ENCODE measurements around the gene DNAJC25.

Gene DNAJC25

DNA sequence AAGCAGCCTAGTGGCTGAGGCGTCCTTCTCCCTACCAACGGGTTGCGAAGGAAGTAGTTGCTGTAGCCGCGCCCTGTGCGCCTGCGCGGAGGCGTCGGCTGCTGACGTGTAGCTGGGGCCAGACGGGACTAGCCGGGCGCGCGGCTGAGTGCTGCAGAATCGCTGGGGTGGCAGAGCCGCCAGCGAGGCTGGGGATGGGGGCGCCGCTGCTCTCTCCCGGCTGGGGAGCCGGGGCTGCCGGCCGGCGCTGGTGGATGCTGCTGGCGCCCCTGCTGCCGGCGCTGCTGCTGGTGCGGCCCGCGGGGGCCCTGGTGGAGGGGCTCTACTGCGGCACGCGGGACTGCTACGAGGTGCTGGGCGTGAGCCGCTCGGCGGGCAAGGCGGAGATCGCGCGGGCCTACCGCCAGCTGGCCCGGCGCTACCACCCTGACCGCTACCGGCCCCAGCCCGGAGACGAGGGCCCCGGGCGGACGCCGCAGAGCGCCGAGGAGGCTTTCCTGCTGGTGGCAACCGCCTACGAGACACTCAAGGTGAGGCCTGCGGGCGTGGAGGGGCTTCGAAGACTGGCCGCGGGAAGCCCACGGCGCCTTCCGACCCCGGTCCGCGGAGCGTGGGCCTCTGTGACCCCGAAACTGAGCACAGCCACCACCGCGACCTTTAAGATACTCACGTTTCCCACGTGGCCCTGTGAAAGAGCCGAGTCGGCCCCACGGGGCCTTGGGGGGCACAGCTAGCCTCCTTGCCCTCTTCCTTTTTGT is at the start of gene DNAJC25:
Gene DNAJC25, plus strand, starts transcription at position 121 of the 758 bp plus-strand sequence. Its CDS starts 74 bp downstream, at position 195.
- peaks cover 11% of the 10 kb centered on the region for H3K4me1 ChIP-seq (ENCODE audit: low read length)
- H4K20me1 ChIP-seq (ENCODE audit: insufficient read depth, low read length), result peaks cover 37% of the 10 kb centered on the region
- H3K36me3 ChIP-seq (replicated peaks; ENCODE audit: low read depth, low read length), result peaks cover 6% of the 10 kb centered on the region
- H3K27me3 ChIP-seq (ENCODE audit: low read depth, low read length), result no peaks in the 10 kb centered on the region
- H3K4me3 ChIP-seq (ENCODE audit: low read length), result peak within 1 kb of the TSS; percentile 94
- peak within 1 kb of the TSS; percentile 85 for H2AFZ ChIP-seq (ENCODE audit: low read depth, low read length)
- peak within 1 kb of the TSS; percentile 87 for H3K4me2 ChIP-seq (ENCODE audit: low read length)
- H3K27ac ChIP-seq (ENCODE audit: low read length), result peak within 1 kb of the TSS; percentile 33
- H3K79me2 ChIP-seq (ENCODE audit: low read length), result peaks cover 52% of the 10 kb centered on the region
- no peaks in the 10 kb centered on the region for H3K9me3 ChIP-seq (ENCODE audit: insufficient read depth, low read length)
- TF ChIP-seq EZH2phosphoT487 (IDR thresholded peaks at IDR 0.05; ENCODE audit: low read depth), result no peak
- TF ChIP-seq, protein P1, sequence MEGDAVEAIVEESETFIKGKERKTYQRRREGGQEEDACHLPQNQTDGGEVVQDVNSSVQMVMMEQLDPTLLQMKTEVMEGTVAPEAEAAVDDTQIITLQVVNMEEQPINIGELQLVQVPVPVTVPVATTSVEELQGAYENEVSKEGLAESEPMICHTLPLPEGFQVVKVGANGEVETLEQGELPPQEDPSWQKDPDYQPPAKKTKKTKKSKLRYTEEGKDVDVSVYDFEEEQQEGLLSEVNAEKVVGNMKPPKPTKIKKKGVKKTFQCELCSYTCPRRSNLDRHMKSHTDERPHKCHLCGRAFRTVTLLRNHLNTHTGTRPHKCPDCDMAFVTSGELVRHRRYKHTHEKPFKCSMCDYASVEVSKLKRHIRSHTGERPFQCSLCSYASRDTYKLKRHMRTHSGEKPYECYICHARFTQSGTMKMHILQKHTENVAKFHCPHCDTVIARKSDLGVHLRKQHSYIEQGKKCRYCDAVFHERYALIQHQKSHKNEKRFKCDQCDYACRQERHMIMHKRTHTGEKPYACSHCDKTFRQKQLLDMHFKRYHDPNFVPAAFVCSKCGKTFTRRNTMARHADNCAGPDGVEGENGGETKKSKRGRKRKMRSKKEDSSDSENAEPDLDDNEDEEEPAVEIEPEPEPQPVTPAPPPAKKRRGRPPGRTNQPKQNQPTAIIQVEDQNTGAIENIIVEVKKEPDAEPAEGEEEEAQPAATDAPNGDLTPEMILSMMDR (IDR thresholded peaks at IDR 0.05; ENCODE audit: low read depth, low read length), result no peak
- peak within 1 kb of the TSS; percentile 79 for H3K9ac ChIP-seq (ENCODE audit: low read length)

DNA sequence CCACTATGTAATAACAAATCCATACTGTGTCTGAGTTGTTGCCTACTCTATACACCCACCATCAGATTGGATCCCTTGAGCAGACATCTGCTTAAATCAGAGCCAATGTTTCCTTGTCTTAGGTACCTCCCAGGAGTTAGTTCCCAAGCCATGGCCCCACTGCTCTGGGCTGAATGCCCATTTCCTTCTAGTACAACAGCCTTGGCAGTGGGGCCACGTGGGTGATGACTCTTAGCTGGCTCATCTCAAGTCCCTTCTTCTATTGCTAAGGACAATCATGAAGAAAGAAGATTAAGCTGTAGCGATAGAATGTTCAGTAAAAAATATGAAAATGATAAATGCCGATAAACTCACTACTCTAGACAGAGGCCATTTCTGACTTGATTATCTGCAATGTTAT is 48.2 kb upstream of the DNAJC25 start:
- H3K4me1 ChIP-seq (ENCODE audit: low read length), result no peaks in the 10 kb centered on the region
- no peaks in the 10 kb centered on the region for H3K36me3 ChIP-seq (replicated peaks; ENCODE audit: low read depth, low read length)

DNA sequence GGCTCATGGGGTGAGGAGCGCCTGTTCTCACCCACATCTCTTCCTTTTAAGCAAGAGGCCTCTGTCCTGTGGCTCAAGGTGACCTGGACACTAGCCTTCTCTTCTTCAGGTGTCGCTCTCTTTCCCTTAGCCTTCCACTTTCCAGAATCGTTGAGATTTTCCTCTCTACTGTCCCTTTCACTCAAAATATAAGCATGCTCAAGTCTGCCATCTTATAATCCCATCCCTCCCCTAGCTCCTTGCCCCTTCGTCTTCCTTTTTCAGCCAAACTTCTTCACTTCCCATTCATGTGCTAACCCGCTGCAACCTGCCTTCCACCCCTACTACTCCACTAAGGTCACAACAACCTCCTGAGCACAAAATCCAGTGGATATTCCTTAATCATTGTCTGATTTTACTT is 44.8 kb upstream of the DNAJC25 start:
- Histone ChIP-seq H3K36me3 (replicated peaks; ENCODE audit: low read depth, low read length) (no peaks in the 10 kb centered on the region), H3K27me3 (ENCODE audit: low read depth, low read length) (no peaks in the 10 kb centered on the region), H3K4me2 (ENCODE audit: low read length) (no peak overlapping the region), H4K20me1 (ENCODE audit: insufficient read depth, low read length) (no peaks in the 10 kb centered on the region), H3K4me3 (ENCODE audit: low read length) (no peak overlapping the region), H3K9ac (ENCODE audit: low read length) (no peak overlapping the region), H3K27ac (ENCODE audit: low read length) (no peak overlapping the region), H3K4me1 (ENCODE audit: low read length) (no peaks in the 10 kb centered on the region), H3K79me2 (ENCODE audit: low read length) (no peaks in the 10 kb centered on the region), H2AFZ (ENCODE audit: low read depth, low read length) (no peak overlapping the region), H3K9me3 (ENCODE audit: insufficient read depth, low read length) (no peaks in the 10 kb centered on the region)
- TF ChIP-seq, protein P1 (IDR thresholded peaks at IDR 0.05; ENCODE audit: low read depth, low read length), result no peak
- TF ChIP-seq EZH2phosphoT487 (IDR thresholded peaks at IDR 0.05; ENCODE audit: low read depth), result no peak

More for the DNA sequence above, 48.2 kb upstream of the DNAJC25 start:
- H2AFZ ChIP-seq (ENCODE audit: low read depth, low read length), result no peak overlapping the region
- H3K79me2 ChIP-seq (ENCODE audit: low read length), result no peaks in the 10 kb centered on the region
- no peaks in the 10 kb centered on the region for H3K27me3 ChIP-seq (ENCODE audit: low read depth, low read length)
- no peak overlapping the region for H3K4me2 ChIP-seq (ENCODE audit: low read length)
- no peak for TF ChIP-seq EZH2phosphoT487 (IDR thresholded peaks at IDR 0.05; ENCODE audit: low read depth)
- H3K4me3 ChIP-seq (ENCODE audit: low read length), result no peak overlapping the region
- H3K9ac ChIP-seq (ENCODE audit: low read length), result no peak overlapping the region
- H3K27ac ChIP-seq (ENCODE audit: low read length), result no peak overlapping the region
- no peaks in the 10 kb centered on the region for H4K20me1 ChIP-seq (ENCODE audit: insufficient read depth, low read length)
- no peaks in the 10 kb centered on the region for H3K9me3 ChIP-seq (ENCODE audit: insufficient read depth, low read length)

DNA sequence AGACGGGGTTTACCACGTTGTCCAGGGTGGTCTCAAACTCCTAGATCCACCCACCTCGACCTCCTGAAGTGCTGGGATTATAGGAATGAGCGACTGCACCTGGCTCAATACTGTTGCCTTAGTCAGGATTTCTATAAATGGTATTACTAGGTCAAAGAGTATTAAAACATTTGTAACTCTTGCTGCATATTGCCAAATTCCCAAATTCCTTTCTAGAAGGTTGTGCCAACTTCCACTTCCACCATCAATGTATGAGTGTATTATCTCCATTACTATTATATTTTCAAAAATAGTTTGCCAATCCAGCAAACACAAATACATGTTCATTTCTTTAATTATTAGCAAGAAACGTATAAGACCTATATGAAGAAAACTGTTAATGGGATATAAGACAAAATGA is 42.3 kb upstream of the DNAJC25 start:
- no peak overlapping the region for H2AFZ ChIP-seq (ENCODE audit: low read depth, low read length)
- no peaks in the 10 kb centered on the region for H3K36me3 ChIP-seq (replicated peaks; ENCODE audit: low read depth, low read length)
- no peaks in the 10 kb centered on the region for H4K20me1 ChIP-seq (ENCODE audit: insufficient read depth, low read length)
- H3K9me3 ChIP-seq (ENCODE audit: insufficient read depth, low read length), result no peaks in the 10 kb centered on the region
- no peak overlapping the region for H3K4me2 ChIP-seq (ENCODE audit: low read length)
- no peaks in the 10 kb centered on the region for H3K27me3 ChIP-seq (ENCODE audit: low read depth, low read length)
- TF ChIP-seq EZH2phosphoT487 (IDR thresholded peaks at IDR 0.05; ENCODE audit: low read depth), result no peak
- TF ChIP-seq, protein P1 (IDR thresholded peaks at IDR 0.05; ENCODE audit: low read depth, low read length), result no peak
- no peaks in the 10 kb centered on the region for H3K79me2 ChIP-seq (ENCODE audit: low read length)
- no peak overlapping the region for H3K4me3 ChIP-seq (ENCODE audit: low read length)
- no peak overlapping the region for H3K9ac ChIP-seq (ENCODE audit: low read length)
- no peaks in the 10 kb centered on the region for H3K4me1 ChIP-seq (ENCODE audit: low read length)
- no peak overlapping the region for H3K27ac ChIP-seq (ENCODE audit: low read length)
